ENCODE data around the gene MXRA8.
A peak's percentile ranks its signal among the peaks of the same experiment; 100 is the strongest.

Gene MXRA8

DNA sequence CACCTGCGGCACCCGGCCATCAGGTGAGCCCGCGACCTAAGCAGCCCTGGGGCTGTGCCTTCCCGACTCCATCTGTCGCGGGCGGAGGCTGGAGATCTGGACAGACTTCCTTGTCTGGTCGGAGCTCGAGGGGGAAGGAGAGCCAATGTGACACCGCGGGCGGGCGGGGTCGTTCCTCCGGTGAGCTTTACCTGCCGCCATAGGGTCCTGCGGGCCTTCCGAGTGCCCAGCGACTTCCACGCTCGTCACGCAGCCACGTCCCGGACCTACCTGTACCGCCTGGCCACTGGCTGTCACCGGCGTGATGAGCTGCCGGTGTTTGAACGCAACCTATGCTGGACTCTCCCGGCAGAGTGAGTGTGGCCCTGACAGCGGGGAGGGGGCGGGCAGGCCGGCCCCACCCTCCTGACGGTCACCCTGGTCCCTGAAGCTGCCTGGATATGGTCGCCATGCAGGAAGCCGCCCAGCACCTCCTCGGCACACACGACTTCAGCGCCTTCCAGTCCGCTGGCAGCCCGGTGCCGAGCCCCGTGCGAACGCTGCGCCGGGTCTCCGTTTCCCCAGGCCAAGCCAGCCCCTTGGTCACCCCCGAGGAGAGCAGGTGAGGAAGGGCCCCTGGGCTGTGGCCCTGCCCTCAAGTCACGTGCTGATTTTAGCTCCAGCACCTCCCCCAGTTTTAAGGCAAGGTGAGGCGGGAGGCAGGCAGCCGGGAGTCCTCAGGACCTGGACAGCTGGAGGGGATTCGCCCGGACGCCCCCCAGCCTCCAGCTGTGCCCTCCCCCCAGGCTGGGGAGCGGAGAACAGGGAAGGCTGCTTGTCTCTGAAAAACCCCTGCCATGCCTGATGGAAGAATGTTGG, 48.9 kb downstream of the MXRA8 start:
- FAIRE-seq = no peak
- no peak for DNase-seq (ENCODE audit: low spot score)

DNA sequence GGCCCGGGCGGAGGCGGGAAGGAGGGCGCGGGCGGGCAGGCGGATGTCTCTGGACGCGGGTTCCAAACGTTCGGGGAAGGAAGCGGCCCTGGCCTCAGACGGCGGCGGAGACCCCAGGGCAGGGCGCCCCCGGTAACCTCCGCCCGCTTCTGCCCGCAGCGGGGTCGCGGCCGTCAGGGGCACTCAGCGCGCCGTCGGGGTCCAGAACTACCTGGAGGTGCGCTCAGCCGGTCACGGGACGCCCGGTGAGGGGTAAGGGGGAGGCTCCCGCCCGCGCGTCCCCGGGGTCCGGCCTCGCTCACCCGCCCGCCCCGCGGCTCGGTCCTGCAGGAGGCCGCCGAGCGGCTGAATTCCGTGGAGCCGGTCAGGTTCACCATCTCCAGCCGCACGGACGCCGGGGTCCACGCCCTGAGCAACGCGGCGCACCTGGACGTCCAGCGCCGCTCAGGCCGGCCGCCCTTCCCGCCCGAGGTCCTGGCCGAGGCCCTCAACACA, 49.6 kb downstream of the MXRA8 start:
- no peak for FAIRE-seq
- no peak for DNase-seq (ENCODE audit: low spot score)

DNA sequence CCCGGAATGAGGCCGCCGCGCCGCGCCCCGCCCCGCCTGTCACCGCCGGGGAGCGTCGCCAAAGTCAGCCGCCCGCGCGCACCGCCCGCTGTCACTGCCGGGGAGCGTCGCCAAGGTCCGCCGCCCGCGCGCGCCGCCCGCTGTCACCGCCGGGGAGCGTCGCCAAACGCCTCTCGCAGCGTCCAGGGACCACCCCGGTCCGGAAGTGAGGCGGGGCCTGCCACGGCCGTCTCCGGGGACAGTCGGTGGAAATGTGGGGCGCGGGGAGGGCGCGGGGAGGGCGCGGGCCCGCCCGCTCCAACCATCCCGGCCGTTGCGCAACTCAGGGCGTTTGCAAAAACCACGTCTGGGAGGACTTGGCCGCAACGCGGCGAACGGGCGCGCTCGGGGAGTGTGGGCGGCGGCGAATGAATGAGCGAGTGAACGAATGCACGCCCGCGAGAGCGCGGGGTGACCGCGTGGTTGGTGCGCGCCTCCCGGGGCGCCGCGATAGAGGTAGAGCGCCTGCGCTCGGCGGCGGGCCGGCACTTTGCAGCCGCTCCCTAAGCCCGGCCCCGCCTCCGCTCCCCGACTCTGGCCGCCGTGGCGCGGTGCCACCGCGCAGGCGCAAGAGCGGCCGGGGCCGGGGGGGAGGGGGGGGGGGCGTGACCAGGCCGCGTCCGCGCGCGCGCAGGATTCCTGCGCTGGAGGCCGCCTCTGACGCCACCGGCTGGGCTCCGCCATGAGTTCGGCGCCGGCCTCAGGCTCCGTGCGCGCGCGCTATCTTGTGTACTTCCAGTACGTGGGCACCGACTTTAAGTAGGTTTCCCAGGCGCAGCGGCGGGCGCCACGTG, 50.2 kb downstream of the MXRA8 start, which contains the start of the genes ACAP3 and PUSL1:
Gene ACAP3 (minus strand): TSS at position 8 of the 833 bp plus-strand sequence. CDS start 115 bp downstream, outside the sequence.
Gene PUSL1 (plus strand): TSS at position 675 of the 833 bp plus-strand sequence. CDS start 47 bp downstream, at position 722.
- FAIRE-seq (peak; percentile 52), DNase-seq (ENCODE audit: low spot score) (peak; percentile 93)

DNA sequence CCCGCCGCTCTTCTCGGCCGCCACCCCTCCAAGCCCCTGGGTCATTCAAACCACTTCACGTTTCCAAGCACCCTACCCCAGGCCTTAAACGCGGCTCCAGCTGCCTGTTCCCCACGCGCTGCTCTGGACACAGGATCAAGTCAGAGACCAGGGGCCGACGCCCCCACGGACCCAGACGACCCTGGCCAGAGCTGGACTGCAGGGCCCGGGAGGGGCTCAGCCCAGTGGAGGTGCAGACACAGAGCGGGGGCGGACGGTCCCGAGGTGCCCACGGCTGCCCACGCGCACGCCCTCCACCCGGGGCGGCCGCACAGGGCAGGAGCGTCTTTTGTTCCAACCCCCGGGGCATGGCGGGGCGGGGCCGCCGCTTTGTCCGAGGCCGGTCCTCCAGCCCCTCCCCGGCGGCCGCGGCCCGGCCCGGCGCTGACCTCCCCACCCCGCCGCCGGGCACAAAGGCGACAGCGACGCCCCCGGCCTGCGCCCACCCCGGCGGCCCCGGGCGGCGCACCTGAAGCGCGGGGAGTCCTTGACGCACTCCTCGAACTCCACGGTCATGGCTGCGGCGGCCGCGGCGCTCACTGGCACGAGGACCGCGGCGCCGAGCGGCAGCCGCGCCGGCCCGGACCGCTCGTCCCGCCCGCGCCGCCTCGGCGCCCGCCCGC, 51.0 kb downstream of the MXRA8 start:
- no peak for DNase-seq (ENCODE audit: low spot score)

DNA sequence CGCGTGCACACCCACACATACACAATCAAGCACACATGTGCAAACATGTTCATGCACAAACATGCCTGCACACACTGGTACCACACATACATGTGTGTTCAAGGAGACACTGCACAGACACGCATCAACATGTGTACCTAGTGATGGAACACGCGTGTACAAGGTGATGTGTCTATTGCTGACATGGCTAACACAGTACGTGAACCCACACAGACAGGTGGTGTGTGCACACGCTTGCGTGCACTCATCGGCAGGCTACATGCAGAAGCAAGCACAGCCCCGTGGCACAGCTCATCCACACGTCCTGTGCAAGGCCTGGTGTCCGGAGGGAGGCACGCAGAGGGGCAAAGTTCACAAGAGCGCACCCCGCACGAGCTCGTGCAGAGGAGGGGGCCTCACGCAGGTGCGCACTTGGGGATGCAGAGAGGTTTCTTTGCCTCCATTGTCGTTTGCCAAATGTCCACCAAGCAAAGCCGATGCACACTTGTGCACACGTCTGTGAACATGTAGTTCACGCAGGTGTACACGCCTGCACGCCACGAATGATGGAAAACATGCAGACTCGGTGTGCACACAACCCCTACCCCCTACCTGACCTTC, 51.6 kb downstream of the MXRA8 start:
- FAIRE-seq = peak; percentile 5

More for the DNA sequence above, 51.0 kb downstream of the MXRA8 start:
- no peak for FAIRE-seq

DNA sequence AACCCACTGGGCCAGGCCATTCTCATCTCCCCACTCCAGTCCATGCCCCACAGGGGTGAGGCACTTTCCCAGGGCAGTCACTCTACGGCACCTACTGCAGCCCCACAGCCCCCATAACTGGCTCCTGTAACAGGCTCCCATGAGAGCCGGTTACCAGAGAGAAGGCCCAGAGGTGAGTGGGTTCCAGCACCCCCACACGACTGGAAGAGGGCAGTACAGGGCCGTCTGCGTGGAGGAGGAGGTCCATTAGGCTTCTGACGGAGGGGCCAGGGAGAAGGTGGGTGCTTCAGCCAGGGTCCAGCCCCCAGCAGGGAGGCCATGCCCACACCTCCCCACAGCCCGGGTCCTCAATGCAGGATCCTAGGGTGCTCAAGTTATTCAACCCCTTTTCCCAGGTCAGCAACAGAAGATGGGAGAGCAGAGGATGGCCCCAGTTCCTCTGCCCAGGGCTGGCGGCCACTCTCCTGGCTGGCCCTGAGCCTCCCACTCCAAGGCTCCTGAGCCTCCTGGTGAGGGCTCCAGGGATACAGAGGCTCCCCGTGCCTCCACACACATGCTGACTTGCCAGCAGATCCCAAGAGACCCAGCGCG, 52.2 kb downstream of the MXRA8 start:
- FAIRE-seq = no peak
- DNase-seq (ENCODE audit: low spot score) = no peak

More for the DNA sequence above, 51.6 kb downstream of the MXRA8 start:
- no peak for DNase-seq (ENCODE audit: low spot score)

DNA sequence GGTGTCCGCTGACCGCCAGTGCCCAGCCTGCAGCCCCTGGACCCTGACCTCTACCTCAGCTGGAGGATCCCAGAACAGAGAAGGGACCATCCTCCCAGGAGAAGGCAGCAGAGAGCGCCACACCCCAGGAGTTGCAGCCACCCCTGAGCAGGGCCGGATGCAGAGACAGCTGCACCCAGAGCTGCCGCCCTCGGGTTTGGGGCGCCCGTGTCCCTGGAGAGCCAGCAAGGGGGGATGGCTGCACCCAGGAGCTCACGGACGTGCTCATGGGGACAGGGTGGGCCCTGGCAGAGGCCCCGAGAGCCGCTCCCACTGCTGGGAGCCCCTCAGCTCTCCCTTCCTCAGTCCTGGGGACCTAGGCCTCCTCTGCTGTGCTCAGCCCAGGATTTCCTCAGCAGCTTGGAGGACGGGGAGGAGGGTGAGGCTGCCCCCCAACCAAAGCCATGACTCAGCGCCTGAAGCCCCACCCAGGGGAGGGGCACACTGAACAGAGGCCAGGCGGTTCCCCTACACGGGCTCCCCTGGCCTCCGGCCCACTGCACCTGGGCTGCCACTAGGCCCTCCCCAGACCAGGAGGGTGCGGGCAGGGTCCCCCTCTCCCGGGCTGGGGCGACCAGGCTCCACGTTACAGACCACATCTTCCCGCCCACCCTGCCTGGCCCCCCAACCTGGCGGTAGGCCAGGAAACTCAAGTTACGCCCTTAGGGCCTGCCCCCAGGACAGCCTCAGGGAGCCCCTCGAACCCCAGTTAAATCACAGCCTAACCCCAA, 52.9 kb downstream of the MXRA8 start:
- FAIRE-seq (no peak), DNase-seq (ENCODE audit: low spot score) (peak; percentile 78)

DNA sequence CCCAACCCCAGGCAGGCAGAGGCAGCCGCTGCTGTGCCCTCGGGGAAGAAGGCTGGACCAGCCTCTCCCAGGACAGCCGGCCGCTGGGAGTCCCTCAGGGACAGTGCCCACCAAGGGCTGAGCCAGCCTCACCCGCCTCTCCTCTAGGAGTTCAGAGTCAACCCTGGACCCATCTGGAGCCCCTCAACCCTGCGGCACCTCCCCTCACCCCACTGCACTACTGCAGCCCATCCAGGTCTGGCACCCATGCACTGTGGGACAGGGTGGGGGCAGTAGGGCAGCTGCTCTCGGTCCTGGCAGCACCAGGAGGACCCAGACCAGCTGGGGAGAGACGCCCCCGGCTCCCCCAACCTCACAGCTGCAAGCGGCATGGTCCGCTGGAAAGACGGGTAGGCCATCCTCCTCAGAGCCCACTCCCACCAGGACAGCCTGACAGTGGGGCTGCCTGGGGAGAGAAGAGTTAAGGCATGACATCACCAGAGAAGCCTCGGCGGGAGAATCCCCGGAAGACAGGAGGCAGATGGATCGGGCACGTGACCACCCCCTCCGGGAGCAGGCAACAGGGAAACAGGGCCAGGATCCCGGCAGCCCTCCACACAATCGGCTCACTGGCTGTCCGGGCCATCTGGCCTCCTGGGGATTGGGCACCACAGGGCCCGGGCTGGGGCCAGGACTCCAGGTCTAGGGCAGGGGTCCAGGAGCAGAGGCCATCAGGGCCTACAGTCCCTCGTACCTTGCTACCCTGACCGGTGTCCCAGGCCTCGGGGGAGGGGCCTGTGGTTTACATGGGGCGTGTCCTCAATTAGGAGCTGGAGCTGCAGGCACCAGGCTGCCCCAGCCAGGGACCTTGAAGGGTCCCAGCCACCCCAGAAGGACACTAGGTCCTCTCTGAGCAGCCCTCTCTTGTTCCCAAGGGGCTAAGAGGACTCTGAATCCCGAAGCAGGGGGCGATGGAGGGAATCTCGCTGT, 53.7 kb downstream of the MXRA8 start:
- DNase-seq (ENCODE audit: low spot score) (peak; percentile 77), FAIRE-seq (no peak)

DNA sequence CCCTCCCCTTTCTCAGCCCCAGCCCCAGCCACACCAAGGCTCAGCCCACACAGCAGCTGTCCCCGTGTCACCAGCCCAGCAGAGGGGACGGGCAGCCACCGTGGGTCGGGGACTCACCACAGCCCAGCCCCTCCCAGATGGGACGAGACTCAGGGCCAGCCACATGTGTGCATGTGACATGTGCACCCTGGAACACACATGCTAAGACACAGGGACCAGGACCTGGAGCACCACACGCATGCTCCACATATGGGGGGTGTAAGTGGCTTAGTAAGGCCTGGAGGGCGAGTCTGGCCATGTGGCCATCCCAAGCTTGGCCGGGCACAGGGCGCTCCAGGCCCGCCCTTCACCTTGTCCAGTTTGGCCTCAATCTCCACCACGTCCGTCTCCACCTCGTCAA, 54.6 kb downstream of the MXRA8 start:
- FAIRE-seq = no peak

DNA sequence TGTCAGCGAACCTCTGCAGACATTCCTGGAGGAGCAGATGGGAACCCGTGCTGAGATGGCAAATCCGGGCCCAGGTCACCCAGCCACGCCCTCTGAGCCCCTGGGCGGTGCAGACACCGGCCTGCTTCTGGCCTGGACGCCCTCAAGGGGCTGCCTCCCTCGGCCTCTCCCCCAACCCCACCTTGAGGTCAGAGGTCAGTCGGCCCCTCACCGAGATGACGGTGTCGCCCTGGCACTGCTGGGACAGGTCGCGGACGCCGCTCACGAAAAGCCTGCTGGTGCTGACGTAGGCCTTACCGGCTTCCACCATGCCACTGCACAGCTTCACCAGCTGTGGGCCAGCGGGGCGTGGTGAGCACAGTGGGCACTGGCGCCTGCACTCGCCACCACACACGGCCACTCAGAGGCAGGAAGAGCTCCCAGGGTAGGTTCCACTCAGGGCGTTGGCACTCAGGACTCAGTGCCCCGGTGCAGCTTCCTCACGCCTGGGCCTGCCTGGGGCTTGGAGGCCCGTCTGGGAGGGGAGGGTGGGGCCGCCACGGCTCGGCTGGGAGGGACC, 55.3 kb downstream of the MXRA8 start:
- FAIRE-seq (no peak), DNase-seq (ENCODE audit: low spot score) (no peak)

More for the DNA sequence above, 54.6 kb downstream of the MXRA8 start:
- DNase-seq (ENCODE audit: low spot score) = no peak

Measured in urothelium cell line (cell line).